ENCODE results near the gene TMEM125. TPM values are rescaled to one million over a fixed set of nuclear protein-coding genes. Genes with fewer than 3 reads are reported as not detected.

The TMEM125 gene
- 0.31 TPM for total RNA-seq

DNA sequence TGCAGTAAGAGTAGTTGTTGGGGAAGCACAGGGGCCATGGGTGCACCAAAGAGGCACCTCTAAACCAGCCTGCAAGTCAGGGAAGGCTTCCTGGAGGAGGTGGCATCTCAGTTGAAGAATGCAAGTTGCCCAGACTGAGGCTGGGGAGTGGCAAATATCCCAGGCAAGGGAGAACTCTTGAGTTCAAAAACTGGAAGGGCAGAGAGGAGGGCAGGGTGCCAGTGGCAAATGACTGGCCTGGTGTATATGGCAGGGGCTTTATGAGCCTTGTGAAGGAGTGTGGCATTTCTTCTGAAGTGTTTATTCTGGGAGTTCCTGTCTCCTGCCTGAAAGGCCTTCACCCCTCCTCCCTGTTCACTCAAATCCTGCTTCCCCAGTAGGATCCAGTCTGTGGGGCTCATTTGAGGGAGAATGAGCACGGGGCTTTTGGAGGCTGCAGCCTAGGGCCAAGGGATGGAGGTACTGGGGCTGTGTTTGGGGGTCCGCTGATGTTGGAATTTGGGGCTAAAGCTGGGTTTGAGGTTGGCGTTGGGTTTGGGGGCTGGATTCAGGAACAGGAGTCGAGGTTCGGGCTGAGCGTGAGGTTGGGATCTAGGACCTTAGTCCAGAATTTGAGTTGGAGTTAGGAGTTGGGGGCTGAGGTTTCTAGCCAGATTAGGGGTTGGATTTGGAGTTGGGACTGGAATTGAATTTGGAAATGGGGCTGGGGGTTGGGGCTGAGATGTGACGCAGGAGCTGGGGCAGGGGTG, at the start of gene TMEM125:
Gene TMEM125 (plus strand): TSS at position 357 of the 749 bp plus-strand sequence. CDS start 2,740 bp downstream, outside the sequence.

DNA sequence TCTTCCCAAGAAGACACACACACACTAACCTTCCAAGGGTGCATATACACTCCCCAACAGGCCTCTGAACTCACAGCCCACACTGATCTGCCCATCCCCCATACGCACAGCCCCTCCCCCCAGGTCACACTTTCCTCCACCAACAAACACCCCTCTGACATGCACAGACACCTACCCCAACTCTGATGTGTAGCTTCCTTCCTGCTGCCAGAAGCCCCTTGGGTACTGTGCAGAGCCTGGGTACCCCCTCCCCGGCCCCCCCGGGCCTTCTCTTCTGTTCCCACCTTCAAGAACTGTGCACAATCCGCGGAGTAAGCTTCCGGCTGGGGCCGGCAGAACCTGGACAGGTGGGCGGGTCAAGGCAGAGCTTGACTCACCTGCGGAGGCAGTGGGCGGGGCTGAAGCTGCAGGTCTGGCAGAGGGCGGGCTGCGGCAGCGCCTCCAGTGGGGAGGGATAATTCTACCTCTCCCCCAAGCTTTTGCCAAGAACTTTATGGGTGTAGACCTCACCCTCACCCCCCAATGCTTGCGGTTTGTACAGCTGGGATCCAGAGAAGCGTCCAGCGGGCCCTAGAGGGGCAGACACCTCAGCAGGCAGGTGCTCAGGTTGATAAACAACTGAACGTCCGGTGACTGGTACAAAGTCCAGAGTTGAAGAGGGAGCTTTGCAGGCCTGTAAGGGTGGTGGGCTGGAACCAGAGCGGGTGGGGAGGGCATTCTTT, 15.6 kb downstream of the TMEM125 start, which contains the start of gene C1orf210:
Gene C1orf210 (minus strand): TSS at position 313 of the 722 bp plus-strand sequence. CDS start 2,311 bp downstream, outside the sequence.

DNA sequence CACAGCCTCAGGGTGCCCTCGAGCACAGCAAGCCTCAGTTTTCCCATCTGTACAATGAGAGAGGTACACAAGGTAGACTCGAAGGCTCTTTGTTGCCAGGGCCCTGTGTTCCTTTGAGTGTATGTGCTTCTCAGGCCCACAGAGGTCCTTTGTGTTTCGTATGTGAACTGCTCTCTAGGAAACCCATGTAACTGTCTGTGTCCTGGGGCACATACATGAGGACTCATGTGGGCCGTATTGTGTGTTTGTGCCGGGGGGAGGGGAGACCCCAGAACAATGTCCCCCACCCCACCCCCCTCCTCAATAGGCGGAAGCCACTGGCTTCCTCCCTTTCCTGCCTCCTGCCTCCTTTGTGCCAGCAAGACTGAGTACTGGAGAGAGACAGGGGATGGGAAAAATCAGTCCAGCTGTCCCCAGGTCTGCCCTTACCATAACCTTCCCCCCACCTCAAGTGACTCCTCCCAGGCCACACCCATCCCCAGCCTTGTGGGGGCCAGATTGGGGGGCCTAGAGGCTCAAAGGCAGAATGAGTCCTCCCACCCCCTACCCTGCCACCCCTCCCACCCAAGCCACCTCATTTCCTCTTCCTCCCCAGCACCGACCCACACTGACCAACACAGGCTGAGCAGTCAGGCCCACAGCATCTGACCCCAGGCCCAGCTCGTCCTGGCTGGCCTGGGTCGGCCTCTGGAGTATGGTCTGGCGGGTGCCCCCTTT, 30.8 kb downstream of the TMEM125 start, which contains the start of gene TIE1:
Gene TIE1 (plus strand): TSS at position 605 of the 717 bp plus-strand sequence. CDS start 90 bp downstream, at position 695.

Other genes with a start within 250 kb of the TMEM125 start
- gene EBNA1BP2, start 97.7 kb upstream of the TMEM125 start, total RNA-seq, result 50.1 TPM
- gene CFAP57, start 97.7 kb upstream of the TMEM125 start, total RNA-seq, result 1.3 TPM
- gene C1orf210, start 15.6 kb downstream of the TMEM125 start, total RNA-seq, result not detected
- 15.7 TPM for gene TIE1, start 31.0 kb downstream of the TMEM125 start, total RNA-seq
- gene MPL, start 67.8 kb downstream of the TMEM125 start, total RNA-seq, result not detected
- gene CDC20, start 89.0 kb downstream of the TMEM125 start, total RNA-seq, result 6.9 TPM
- gene ELOVL1, start 98.0 kb downstream of the TMEM125 start, total RNA-seq, result 7.2 TPM
- gene MED8, start 119.8 kb downstream of the TMEM125 start, total RNA-seq, result 28.2 TPM
- gene SZT2, start 119.9 kb downstream of the TMEM125 start, total RNA-seq, result 78.6 TPM
- gene HYI, start 183.9 kb downstream of the TMEM125 start, total RNA-seq, result 50.1 TPM